Measurements from ENCODE around the gene MAP1LC3C.

Gene MAP1LC3C

GRCh38 chr1:242025681-242026080 lies 26.8 kb upstream of the MAP1LC3C start:
- TF ChIP-seq POLR2AphosphoS5 (IDR thresholded peaks at IDR 0.05; ENCODE audit: low read depth, low read length): no peak
- no peak for TF ChIP-seq SIN3A (IDR thresholded peaks at IDR 0.05; ENCODE audit: borderline replicate concordance, insufficient read depth, low read length)
- no peak for TF ChIP-seq TAF1 (IDR thresholded peaks at IDR 0.05; ENCODE audit: borderline replicate concordance, insufficient read depth, low read length)
- TF ChIP-seq FOXP2 (optimal IDR thresholded peaks at IDR 0.05; ENCODE audit: borderline replicate concordance, extremely low read depth, extremely low read length, insufficient read depth): no peak
- TF ChIP-seq REST (IDR thresholded peaks at IDR 0.05; ENCODE audit: insufficient read depth in 1 of 2, low read depth in 2 of 2, low read length in 2 of 2): no peak

- no peak for TF ChIP-seq FOXP2 (optimal IDR thresholded peaks at IDR 0.05; ENCODE audit: borderline replicate concordance, extremely low read depth, extremely low read length, insufficient read depth)
- no peak for TF ChIP-seq POLR2AphosphoS5 (IDR thresholded peaks at IDR 0.05; ENCODE audit: low read depth, low read length)
- TF ChIP-seq TAF1 (IDR thresholded peaks at IDR 0.05; ENCODE audit: borderline replicate concordance, insufficient read depth, low read length): no peak
- no peak for TF ChIP-seq REST (IDR thresholded peaks at IDR 0.05; ENCODE audit: insufficient read depth in 1 of 2, low read depth in 2 of 2, low read length in 2 of 2)
- TF ChIP-seq SIN3A (IDR thresholded peaks at IDR 0.05; ENCODE audit: borderline replicate concordance, insufficient read depth, low read length): no peak
Observed at GRCh38 chr1:242023805-242024204, 24.9 kb upstream of the MAP1LC3C start.

GRCh38 chr1:242019018-242019417 lies 20.1 kb upstream of the MAP1LC3C start:
- TF ChIP-seq REST (IDR thresholded peaks at IDR 0.05; ENCODE audit: insufficient read depth in 1 of 2, low read depth in 2 of 2, low read length in 2 of 2): no peak

- TF ChIP-seq REST (IDR thresholded peaks at IDR 0.05; ENCODE audit: insufficient read depth in 1 of 2, low read depth in 2 of 2, low read length in 2 of 2) (no peak), TAF1 (IDR thresholded peaks at IDR 0.05; ENCODE audit: borderline replicate concordance, insufficient read depth, low read length) (no peak), SIN3A (IDR thresholded peaks at IDR 0.05; ENCODE audit: borderline replicate concordance, insufficient read depth, low read length) (no peak), FOXP2 (optimal IDR thresholded peaks at IDR 0.05; ENCODE audit: borderline replicate concordance, extremely low read depth, extremely low read length, insufficient read depth) (no peak), POLR2AphosphoS5 (IDR thresholded peaks at IDR 0.05; ENCODE audit: low read depth, low read length) (no peak)
Observed at GRCh38 chr1:242017580-242018233, 18.8 kb upstream of the MAP1LC3C start.

GRCh38 chr1:242016479-242016878 lies 17.6 kb upstream of the MAP1LC3C start:
- TF ChIP-seq FOXP2 (optimal IDR thresholded peaks at IDR 0.05; ENCODE audit: borderline replicate concordance, extremely low read depth, extremely low read length, insufficient read depth): no peak
